Stimulated activated CD4-positive, alpha-beta T cell treated with anti-CD3 and anti-CD28 coated beads, TNF-alpha, amount 100 ng/mL, for 4 hours (primary cell): ENCODE data around the gene ARHGAP42.

Source experiments
- DNase-seq, 3 experiments: peaks; one replicate each; pipeline ENCODE4 v3.0.0-alpha.2; 2020; ENCODE audit warnings: low read depth in 3 of 3

ARHGAP42 gene

DNA sequence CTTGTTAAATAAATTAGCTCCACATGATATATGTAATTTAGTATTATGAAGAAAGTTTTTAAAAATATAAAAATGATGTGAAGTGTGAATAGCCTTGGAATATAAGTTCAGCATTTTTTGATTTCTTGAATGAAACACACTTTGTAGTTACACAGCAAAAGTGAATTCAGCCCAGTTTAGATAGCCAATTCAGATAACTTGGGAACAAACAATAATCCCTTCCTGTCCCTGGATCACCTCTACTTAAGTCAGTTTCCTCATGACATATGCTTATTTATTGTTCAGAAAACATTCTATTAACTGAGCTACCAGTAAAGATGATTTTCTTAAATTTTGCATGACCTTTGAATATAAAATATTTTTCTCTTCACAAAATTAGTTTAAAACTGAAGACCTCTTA, 335.2 kb downstream of the ARHGAP42 start:
- DNase-seq: no peak

DNA sequence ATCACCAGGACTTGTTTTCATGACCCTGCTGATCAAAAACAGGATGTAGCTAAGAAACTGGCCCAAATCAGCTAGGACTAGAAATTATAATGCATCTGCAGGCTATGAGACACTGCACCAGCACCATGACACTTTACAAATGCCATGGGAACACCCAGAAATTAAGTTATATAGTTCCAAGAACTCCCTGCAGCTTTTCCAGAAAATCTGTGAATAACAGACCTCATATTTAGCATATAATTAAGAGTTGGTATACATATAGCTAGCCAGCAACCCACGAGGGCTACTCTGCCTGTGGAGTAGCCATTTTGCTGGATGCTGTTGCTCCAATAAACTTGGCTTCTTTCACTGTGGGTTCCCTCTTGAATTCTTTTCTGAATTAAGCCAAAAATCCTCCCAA, 341.6 kb downstream of the ARHGAP42 start:
- no peak for DNase-seq

DNA sequence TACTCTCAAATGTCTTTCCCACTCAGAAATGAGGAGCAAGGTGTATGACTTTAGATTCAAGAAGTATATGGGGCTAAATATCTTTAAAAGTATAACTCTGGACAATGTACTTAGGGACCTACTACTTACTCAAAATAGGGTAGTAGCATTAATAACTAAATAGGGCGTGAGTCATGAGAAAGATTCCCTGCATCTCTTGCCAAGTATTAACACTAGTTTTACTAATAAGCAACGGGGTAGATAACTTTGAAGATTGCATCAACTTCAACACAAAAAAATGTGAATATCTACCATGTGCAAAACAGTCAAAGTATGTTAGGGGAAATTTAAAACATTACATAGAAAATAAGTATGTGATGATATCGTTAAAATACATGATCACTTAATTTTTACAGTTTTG, 342.9 kb downstream of the ARHGAP42 start:
- no peak for DNase-seq

DNA sequence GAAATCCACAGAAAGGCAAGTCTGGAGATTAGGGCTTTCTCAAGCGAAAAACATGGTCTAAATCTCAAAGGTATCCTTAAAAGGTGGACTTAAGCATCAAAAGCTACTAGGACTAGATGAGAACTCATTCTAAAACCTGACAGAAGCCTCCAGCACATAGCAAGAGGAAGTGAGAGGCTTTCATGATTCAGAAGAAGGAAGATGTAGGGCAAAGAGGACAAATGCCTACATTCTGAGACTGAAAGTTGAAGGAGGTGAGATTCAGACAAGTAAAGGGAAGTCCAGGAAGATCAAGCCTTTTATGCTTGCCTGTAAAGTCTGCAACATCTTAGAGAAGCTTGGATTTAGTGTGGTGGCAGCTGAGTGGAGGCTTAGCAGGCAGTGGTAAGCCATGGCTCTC, 343.6 kb downstream of the ARHGAP42 start:
- no peak for DNase-seq

DNA sequence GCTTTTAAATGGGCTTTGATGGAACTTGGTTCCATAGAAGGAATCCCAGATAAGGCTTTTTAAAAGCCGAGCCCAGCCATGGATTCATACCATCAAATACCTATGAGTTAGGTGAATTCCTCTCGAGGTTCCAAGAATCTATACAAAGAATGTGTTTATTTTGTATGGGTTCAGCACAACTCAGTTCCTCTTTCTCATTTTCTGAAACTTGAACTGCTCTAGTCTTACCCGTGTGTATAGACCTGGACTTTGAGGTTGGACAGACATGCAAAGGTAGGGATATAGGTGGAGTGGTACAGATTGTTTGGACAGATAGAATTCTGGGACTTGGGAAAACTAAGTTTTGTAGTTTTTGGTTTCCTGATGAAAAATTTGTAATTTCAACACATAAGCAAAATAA, 344.6 kb downstream of the ARHGAP42 start:
- no peak for DNase-seq

DNA sequence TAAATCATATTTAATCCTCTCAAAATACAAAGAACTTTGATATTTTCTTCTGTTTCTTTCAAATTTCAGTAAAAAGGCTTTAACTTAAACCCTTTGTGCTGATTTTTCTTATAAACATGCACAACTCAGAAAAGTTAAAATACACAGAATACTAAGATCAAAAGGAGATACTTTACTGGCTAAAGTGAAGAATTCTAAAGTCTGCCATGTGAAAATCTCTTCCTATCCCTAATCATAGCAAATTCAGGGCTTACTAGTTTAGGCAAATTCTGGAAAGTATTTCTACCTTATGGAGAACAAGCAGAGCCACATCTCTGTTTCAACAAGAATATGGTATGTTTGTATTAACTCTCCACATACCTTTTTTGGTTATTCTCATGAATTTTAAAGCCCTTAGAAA, 345.9 kb downstream of the ARHGAP42 start:
- no peak for DNase-seq

DNA sequence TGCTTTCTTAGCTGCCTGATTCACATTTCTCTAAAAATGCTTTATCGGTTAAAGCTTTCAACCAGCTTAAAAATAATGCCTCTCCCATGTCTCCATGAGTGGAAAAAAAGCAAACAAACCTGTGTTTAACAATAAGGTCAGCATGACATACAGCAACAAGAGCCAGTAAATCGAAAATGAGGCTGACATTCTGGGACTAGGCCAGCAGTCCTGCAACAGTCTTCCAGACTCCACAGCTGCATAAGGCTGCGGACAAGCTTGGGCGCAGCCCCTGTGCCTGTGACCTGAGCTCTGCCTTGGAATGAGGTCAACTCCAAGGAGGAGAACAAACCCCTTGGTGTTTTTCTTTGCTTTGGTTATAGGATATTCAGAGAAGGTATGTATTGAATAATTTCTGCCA, 347.0 kb downstream of the ARHGAP42 start:
- DNase-seq: no peak

DNA sequence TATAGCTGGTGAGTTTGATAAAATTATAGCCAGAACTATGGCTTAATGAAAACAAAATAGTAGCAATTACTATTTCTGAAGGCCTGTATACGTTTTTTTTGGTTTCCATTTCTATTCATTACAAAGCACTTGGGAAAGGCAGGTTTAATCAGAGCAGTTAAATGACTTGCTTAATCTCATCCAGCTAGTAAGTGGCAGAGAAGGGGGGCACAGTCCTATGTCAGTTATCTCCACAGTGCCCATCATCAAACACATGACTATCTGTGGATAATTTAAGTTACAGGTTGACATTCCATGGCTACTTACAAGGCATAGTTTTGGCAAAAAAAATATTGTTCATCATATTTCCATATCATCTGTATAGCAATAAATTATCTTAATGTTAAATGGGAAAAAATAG, 348.8 kb downstream of the ARHGAP42 start:
- DNase-seq: no peak
